DND-41 (cell line): ENCODE results near the gene L3MBTL4.

ENCODE experiments used
- ATAC-seq: fragments of 200-7000 bp; cut with Tn5 transposase; 3 replicates; pipeline ENCODE4 v1.9.1; 2021; ENCODE audit warnings: low read depth; ENCODE audit not compliant: insufficient read depth
- DNase-seq: peaks from one replicate; pipeline ENCODE4 v3.0.0-alpha.2; 2020
- H2AFZ ChIP-seq: 2 replicates; pipeline ENCODE4 v1.6.0; 2012; ENCODE audit warnings: low read depth, low read length
- H3K27ac ChIP-seq: 2 replicates; pipeline ENCODE4 v1.5.1; 2012; ENCODE audit warnings: low read length, inconsistent platforms
- H3K27me3 ChIP-seq: fragments of 200-600 bp; sonication (generic); 2 replicates; pipeline ENCODE4 v1.6.0; 2012; ENCODE audit warnings: low read length, mild to moderate bottlenecking, inconsistent platforms; ENCODE audit not compliant: insufficient read depth, poor library complexity
- H3K36me3 ChIP-seq: 2 replicates; pipeline ENCODE4 v1.5.1; 2012; ENCODE audit warnings: low read length, inconsistent platforms; ENCODE audit not compliant: insufficient read depth
- H3K4me1 ChIP-seq: 2 replicates; pipeline ENCODE4 v1.5.1; 2012; ENCODE audit warnings: mild to moderate bottlenecking, low read length; ENCODE audit not compliant: insufficient read depth
- H3K4me2 ChIP-seq: 2 replicates; pipeline ENCODE4 v1.6.0; 2012; ENCODE audit warnings: mild to moderate bottlenecking, moderate library complexity, low read length, inconsistent platforms; ENCODE audit not compliant: insufficient read depth
- H3K4me3 ChIP-seq, 2 experiments: fragments of 200-600 bp in 1 of 2; shearing (Covaris generic) in 1 of 2; 2 replicates each; pipeline ENCODE4 v1.5.1; 2012 to 2016; ENCODE audit warnings: inconsistent platforms in 2 of 2, low read length in 2 of 2, mild to moderate bottlenecking in 2 of 2, low read depth in 1 of 2, moderate library complexity in 1 of 2
- H3K79me2 ChIP-seq: 2 replicates; pipeline ENCODE4 v1.6.0; 2012; ENCODE audit warnings: low read length, inconsistent platforms; ENCODE audit not compliant: insufficient read depth
- H3K9ac ChIP-seq: 2 replicates; pipeline ENCODE4 v1.6.0; 2012; ENCODE audit warnings: low read depth, mild to moderate bottlenecking, inconsistent platforms, low read length, moderate library complexity
- H3K9me3 ChIP-seq: 2 replicates; pipeline ENCODE4 v1.5.1; 2012; ENCODE audit warnings: low read length, moderate library complexity, mild to moderate bottlenecking, inconsistent platforms; ENCODE audit not compliant: insufficient read depth, severe bottlenecking
- H4K20me1 ChIP-seq: 2 replicates; pipeline ENCODE4 v1.6.0; 2012; ENCODE audit warnings: low read length; ENCODE audit not compliant: insufficient read depth
- EZH2 ChIP-seq: IDR thresholded peaks from 3 replicates; pipeline ENCODE4 v1.6.1; 2012; ENCODE audit warnings: borderline replicate concordance, low read depth, mild to moderate bottlenecking, moderate library complexity, low read length, inconsistent platforms; ENCODE audit not compliant: severe bottlenecking
- TF ChIP-seq, protein P1 (sequence below): IDR thresholded peaks from 2 replicates; pipeline ENCODE4 v1.5.1; 2012; ENCODE audit warnings: borderline replicate concordance, low read length, moderate library complexity, mild to moderate bottlenecking; ENCODE audit not compliant: poor library complexity, severe bottlenecking; ENCODE audit errors: extremely low read depth

L3MBTL4 gene

GRCh38 chr18:6315517-6316331 is 99.0 kb downstream of the L3MBTL4 start:
- Histone ChIP-seq H4K20me1 (no peaks in the 10 kb centered on the region), H3K27me3 (no peaks in the 10 kb centered on the region), H3K27ac (no peak overlapping the region), H3K4me2 (no peak overlapping the region), H3K36me3 (no peaks in the 10 kb centered on the region), H3K9ac (no peak overlapping the region), H3K4me3 (no peak overlapping the region), H2AFZ (no peak overlapping the region), H3K4me1 (no peaks in the 10 kb centered on the region), H3K9me3 (no peaks in the 10 kb centered on the region), H3K79me2 (no peaks in the 10 kb centered on the region)
- no peak for DNase-seq
- TF ChIP-seq, protein P1, sequence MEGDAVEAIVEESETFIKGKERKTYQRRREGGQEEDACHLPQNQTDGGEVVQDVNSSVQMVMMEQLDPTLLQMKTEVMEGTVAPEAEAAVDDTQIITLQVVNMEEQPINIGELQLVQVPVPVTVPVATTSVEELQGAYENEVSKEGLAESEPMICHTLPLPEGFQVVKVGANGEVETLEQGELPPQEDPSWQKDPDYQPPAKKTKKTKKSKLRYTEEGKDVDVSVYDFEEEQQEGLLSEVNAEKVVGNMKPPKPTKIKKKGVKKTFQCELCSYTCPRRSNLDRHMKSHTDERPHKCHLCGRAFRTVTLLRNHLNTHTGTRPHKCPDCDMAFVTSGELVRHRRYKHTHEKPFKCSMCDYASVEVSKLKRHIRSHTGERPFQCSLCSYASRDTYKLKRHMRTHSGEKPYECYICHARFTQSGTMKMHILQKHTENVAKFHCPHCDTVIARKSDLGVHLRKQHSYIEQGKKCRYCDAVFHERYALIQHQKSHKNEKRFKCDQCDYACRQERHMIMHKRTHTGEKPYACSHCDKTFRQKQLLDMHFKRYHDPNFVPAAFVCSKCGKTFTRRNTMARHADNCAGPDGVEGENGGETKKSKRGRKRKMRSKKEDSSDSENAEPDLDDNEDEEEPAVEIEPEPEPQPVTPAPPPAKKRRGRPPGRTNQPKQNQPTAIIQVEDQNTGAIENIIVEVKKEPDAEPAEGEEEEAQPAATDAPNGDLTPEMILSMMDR: no peak
- TF ChIP-seq EZH2: no peak
- ATAC-seq: no peak

DNA sequence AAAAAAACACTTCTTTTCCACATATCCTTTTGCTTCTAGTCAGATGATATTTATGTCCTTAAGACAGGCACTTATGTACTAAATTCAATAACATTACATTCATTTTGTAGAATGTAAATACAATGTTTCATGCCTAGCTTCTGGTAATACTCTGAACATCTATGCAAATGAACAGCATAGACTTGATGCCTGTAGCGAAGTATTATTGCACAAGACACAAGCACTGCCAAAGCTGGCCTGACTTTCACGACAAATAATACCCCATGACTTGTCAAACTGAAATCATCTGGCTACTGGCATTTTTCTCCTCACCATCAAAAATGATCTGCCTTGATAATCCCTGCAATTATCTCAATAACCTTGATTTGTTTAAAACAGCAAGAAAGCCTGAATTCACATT is 101.3 kb downstream of the L3MBTL4 start:
- no peaks in the 10 kb centered on the region for H4K20me1 ChIP-seq
- H3K79me2 ChIP-seq: no peaks in the 10 kb centered on the region
- no peaks in the 10 kb centered on the region for H3K36me3 ChIP-seq
- no peaks in the 10 kb centered on the region for H3K27me3 ChIP-seq
- H3K9me3 ChIP-seq: no peaks in the 10 kb centered on the region
- H3K9ac ChIP-seq: no peak overlapping the region
- TF ChIP-seq, protein P1: no peak
- no peak for TF ChIP-seq EZH2
- H3K4me3 ChIP-seq: no peak overlapping the region
- DNase-seq (no peak), ATAC-seq (no peak)
- no peak overlapping the region for H2AFZ ChIP-seq
- no peak overlapping the region for H3K27ac ChIP-seq
- no peaks in the 10 kb centered on the region for H3K4me1 ChIP-seq
- no peak overlapping the region for H3K4me2 ChIP-seq

- Histone ChIP-seq H4K20me1 (no peaks in the 10 kb centered on the region), H3K4me1 (no peaks in the 10 kb centered on the region), H3K79me2 (no peaks in the 10 kb centered on the region), H3K4me2 (no peak overlapping the region), H3K27ac (no peak overlapping the region), H3K9ac (no peak overlapping the region), H3K27me3 (no peaks in the 10 kb centered on the region), H3K4me3 (no peak overlapping the region), H3K36me3 (no peaks in the 10 kb centered on the region), H3K9me3 (no peaks in the 10 kb centered on the region), H2AFZ (no peak overlapping the region)
- DNase-seq: no peak
- ATAC-seq: no peak
- TF ChIP-seq, protein P1: no peak
- no peak for TF ChIP-seq EZH2
These were observed 103.1 kb downstream of the L3MBTL4 start for GRCh38 chr18:6311456-6312215.
